ENCODE data around the gene NAALADL1.

Gene NAALADL1

GRCh38 chr11:65040847-65041622 is 17.3 kb downstream of the NAALADL1 start, which contains the start of gene SAC3D1:
TSS of gene SAC3D1 (plus strand) at chr11:65041210. CDS start at chr11:65041293, 83 bp downstream.
- H3K4me1 ChIP-seq (ENCODE audit: control insufficient read depth in 1 of 2, insufficient read depth in 1 of 2, low read depth in 1 of 2, low read length in 1 of 2), result peaks cover 24 to 26% of the 10 kb centered on the region in 2 experiments
- H3K27ac ChIP-seq, result peak within 1 kb of the TSS; percentile 90
- H3K9me3 ChIP-seq, result no peaks in the 10 kb centered on the region
- peaks cover 23% of the 10 kb centered on the region for H3K36me3 ChIP-seq
- H3K27me3 ChIP-seq, result no peaks in the 10 kb centered on the region
- peak; percentile 4 for TF ChIP-seq CTCF (IDR thresholded peaks at IDR 0.05)
- peak within 1 kb of the TSS; percentile 89 to 99 for H3K4me3 ChIP-seq (ENCODE audit: low read depth in 1 of 2, low read length in 1 of 2)

- Histone ChIP-seq H3K27me3 (no peaks in the 10 kb centered on the region), H3K36me3 (peaks cover 28% of the 10 kb centered on the region), H3K4me1 (ENCODE audit: control insufficient read depth in 1 of 2, insufficient read depth in 1 of 2, low read depth in 1 of 2, low read length in 1 of 2) (peaks cover 24 to 26% of the 10 kb centered on the region in 2 experiments), H3K27ac (peak overlapping the region; percentile 90), H3K9me3 (no peaks in the 10 kb centered on the region), H3K4me3 (ENCODE audit: low read depth in 1 of 2, low read length in 1 of 2) (peak overlapping the region; percentile 89 to 99)
- no peak for TF ChIP-seq CTCF (IDR thresholded peaks at IDR 0.05)
Observed at GRCh38 chr11:65040520-65040846, 17.9 kb downstream of the NAALADL1 start.

- no peak for TF ChIP-seq CTCF (IDR thresholded peaks at IDR 0.05)
- H3K9me3 ChIP-seq, result no peaks in the 10 kb centered on the region
- H3K27me3 ChIP-seq, result no peaks in the 10 kb centered on the region
- no peak overlapping the region for H3K4me3 ChIP-seq (ENCODE audit: low read depth in 1 of 2, low read length in 1 of 2)
- H3K36me3 ChIP-seq, result peaks cover 57% of the 10 kb centered on the region
- H3K4me1 ChIP-seq (ENCODE audit: control insufficient read depth in 1 of 2, insufficient read depth in 1 of 2, low read depth in 1 of 2, low read length in 1 of 2), result peaks cover 11 to 15% of the 10 kb centered on the region in 2 experiments
- no peak overlapping the region for H3K27ac ChIP-seq
Observed at GRCh38 chr11:65036931-65037330, 21.4 kb downstream of the NAALADL1 start.

GRCh38 chr11:65035579-65035978 is 22.8 kb downstream of the NAALADL1 start:
- Histone ChIP-seq H3K36me3 (peaks cover 58% of the 10 kb centered on the region), H3K4me3 (ENCODE audit: low read depth in 1 of 2, low read length in 1 of 2) (no peak overlapping the region), H3K4me1 (ENCODE audit: control insufficient read depth in 1 of 2, insufficient read depth in 1 of 2, low read depth in 1 of 2, low read length in 1 of 2) (peaks cover 4 to 5% of the 10 kb centered on the region in 2 experiments), H3K9me3 (no peaks in the 10 kb centered on the region), H3K27me3 (no peaks in the 10 kb centered on the region), H3K27ac (no peak overlapping the region)
- TF ChIP-seq CTCF (IDR thresholded peaks at IDR 0.05), result no peak

GRCh38 chr11:65034423-65034822 is 23.9 kb downstream of the NAALADL1 start:
- peaks cover 58% of the 10 kb centered on the region for H3K36me3 ChIP-seq

More at GRCh38 chr11:65034423-65034822, 23.9 kb downstream of the NAALADL1 start:
- H3K27me3 ChIP-seq, result no peaks in the 10 kb centered on the region
- no peak overlapping the region for H3K27ac ChIP-seq
- no peaks in the 10 kb centered on the region for H3K9me3 ChIP-seq
- no peak for TF ChIP-seq CTCF (IDR thresholded peaks at IDR 0.05)
- no peak overlapping the region for H3K4me3 ChIP-seq (ENCODE audit: low read depth in 1 of 2, low read length in 1 of 2)
- H3K4me1 ChIP-seq (ENCODE audit: control insufficient read depth in 1 of 2, insufficient read depth in 1 of 2, low read depth in 1 of 2, low read length in 1 of 2), result no peaks in the 10 kb centered on the region

All from neutrophil (primary cell).